ENCODE results near the gene FTMT.

DNA sequence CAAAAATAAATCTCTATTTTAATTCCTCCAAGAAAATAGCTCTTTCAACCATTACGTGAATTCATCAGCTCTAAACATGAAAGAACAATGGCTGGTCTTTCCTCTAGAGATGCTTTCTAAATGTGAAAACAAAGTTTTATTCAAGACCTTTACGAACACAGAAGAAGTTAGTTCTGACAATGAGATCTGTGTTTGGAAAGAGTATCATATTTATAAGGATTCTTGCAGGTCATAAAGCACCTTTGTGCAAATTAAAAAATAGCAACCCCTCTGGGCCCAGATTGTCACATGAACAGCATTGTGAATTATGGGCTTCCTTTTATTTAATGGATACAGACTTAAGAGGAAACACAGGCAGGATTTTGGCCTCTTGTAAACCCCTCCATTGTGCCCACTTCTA, 17.7 kb upstream of the FTMT start:
- TF ChIP-seq, protein P1, sequence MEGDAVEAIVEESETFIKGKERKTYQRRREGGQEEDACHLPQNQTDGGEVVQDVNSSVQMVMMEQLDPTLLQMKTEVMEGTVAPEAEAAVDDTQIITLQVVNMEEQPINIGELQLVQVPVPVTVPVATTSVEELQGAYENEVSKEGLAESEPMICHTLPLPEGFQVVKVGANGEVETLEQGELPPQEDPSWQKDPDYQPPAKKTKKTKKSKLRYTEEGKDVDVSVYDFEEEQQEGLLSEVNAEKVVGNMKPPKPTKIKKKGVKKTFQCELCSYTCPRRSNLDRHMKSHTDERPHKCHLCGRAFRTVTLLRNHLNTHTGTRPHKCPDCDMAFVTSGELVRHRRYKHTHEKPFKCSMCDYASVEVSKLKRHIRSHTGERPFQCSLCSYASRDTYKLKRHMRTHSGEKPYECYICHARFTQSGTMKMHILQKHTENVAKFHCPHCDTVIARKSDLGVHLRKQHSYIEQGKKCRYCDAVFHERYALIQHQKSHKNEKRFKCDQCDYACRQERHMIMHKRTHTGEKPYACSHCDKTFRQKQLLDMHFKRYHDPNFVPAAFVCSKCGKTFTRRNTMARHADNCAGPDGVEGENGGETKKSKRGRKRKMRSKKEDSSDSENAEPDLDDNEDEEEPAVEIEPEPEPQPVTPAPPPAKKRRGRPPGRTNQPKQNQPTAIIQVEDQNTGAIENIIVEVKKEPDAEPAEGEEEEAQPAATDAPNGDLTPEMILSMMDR (conservative IDR thresholded peaks at IDR 0.05 in 1 of 2, IDR thresholded peaks at IDR 0.05 in 1 of 2; ENCODE audit: low read depth in 1 of 2, low read length in 2 of 2): no peak
- TF ChIP-seq EZH2 (IDR thresholded peaks at IDR 0.05; ENCODE audit: low read length, missing control alignments): no peak

Data from fibroblast of lung (primary cell).